CD4-positive, alpha-beta T cell (primary cell): ENCODE measurements around the gene CFAP99. TPM values are rescaled to one million over a fixed set of nuclear protein-coding genes. Genes with fewer than 3 reads are reported as not detected.
A peak's percentile ranks its signal among the peaks of the same experiment; 100 is the strongest.

Experiments
- ATAC-seq: fragments of 200-7000 bp; cut with Tn5 transposase; one replicate; pipeline ENCODE4 v1.10.0; 2022; ENCODE audit warnings: mild to moderate bottlenecking; ENCODE audit not compliant: poor library complexity
- CTCF ChIA-PET: fragments of 350-600 bp; sonication (Branson Sonifier 250); formaldehyde crosslinking; loops from one replicate; lab custom pipeline; 2021; ENCODE audit warnings: antibody characterized with exemption, inconsistent platforms; lab: Charles Lee
- POLR2A ChIA-PET: fragments of 350-600 bp; sonication (Branson Sonifier 250); formaldehyde crosslinking; loops from one replicate; lab custom pipeline; 2021; ENCODE audit warnings: antibody characterized with exemption, inconsistent platforms; lab: Charles Lee
- DNase-seq, 14 experiments: peaks; one replicate each; pipeline ENCODE4 v3.0.0-alpha.2; 2013 to 2020; ENCODE audit warnings: mixed read lengths in 2 of 14
- H3K27ac ChIP-seq, 2 donors: one replicate each; pipeline versions ENCODE4 v1.5.1 to v1.7.0; 2013; ENCODE audit warnings: low read length in 2 of 2, low read depth in 1 of 2, mild to moderate bottlenecking in 1 of 2
- H3K27me3 ChIP-seq, 2 experiments: 1 replicate in 1 of 2; 2 replicates in 1 of 2; pipeline versions ENCODE4 v1.6.1 to v1.7.0; 2013; ENCODE audit warnings: low read length in 2 of 2, control low read depth in 1 of 2, mild to moderate bottlenecking in 1 of 2, moderate library complexity in 1 of 2; ENCODE audit not compliant: insufficient read depth in 2 of 2, control insufficient read depth in 1 of 2
- H3K36me3 ChIP-seq: one replicate; pipeline ENCODE4 v1.6.1; 2013; ENCODE audit warnings: low read length, control low read depth; ENCODE audit not compliant: insufficient read depth
- H3K4me1 ChIP-seq: one replicate; pipeline ENCODE4 v1.6.1; 2013; ENCODE audit warnings: low read length, control low read depth; ENCODE audit not compliant: insufficient read depth
- H3K4me3 ChIP-seq: one replicate; pipeline ENCODE4 v1.5.1; 2013; ENCODE audit warnings: mild to moderate bottlenecking, low read length, moderate library complexity
- H3K9me3 ChIP-seq, 2 experiments: 1 replicate in 1 of 2; 2 replicates in 1 of 2; pipeline versions ENCODE4 v1.6.1 to v1.7.0; 2013; ENCODE audit warnings: low read length in 2 of 2, mild to moderate bottlenecking in 2 of 2, control low read depth in 1 of 2, moderate library complexity in 1 of 2; ENCODE audit not compliant: control insufficient read depth in 1 of 2, insufficient read depth in 1 of 2
- H3K27ac Mint-ChIP-seq: one replicate; pipeline ENCODE4 v1.8.0; 2020; ENCODE audit warnings: mixed read lengths
- H3K27me3 Mint-ChIP-seq: one replicate; pipeline ENCODE4 v1.8.0; 2021; ENCODE audit warnings: mixed read lengths
- H3K36me3 Mint-ChIP-seq: one replicate; pipeline ENCODE4 v1.8.0; 2021; ENCODE audit warnings: low read depth, mixed read lengths
- H3K4me1 Mint-ChIP-seq: one replicate; pipeline ENCODE4 v1.8.0; 2021; ENCODE audit warnings: low read depth, mixed read lengths
- H3K4me3 Mint-ChIP-seq: one replicate; pipeline ENCODE4 v1.8.0; 2020; ENCODE audit warnings: mild to moderate bottlenecking, mixed read lengths
- H3K9me3 Mint-ChIP-seq: one replicate; pipeline ENCODE4 v1.8.0; 2020; ENCODE audit warnings: mixed read lengths
- intact Hi-C, 2 experiments: fragments of 100-400 bp; cut with DNase I in 1 of 2; cut with micrococcal nuclease in 1 of 2; formaldehyde crosslinking; loops; one replicate each; pipeline versions ENCODE4 v1.15.1 to v1.9.0; 2023 to 2025; cut with DNase I, micrococcal nuclease
- total RNA-seq, 174 experiments: library from RNA in 2 of 174; stranded (reverse) in 2 of 174; gene quantifications; one replicate each; pipeline ENCODE4 v1.2.3 and lab custom pipeline; 2021 to 2026
- TF ChIP-seq, protein P1 (sequence below): fragments of 200-600 bp; IDR thresholded peaks from one replicate; pipeline ENCODE4 v1.8.0; 2022; ENCODE audit warnings: antibody characterized with exemption, mild to moderate bottlenecking

CFAP99 gene
- total RNA-seq, 2 experiments from 2014 or later: 0.17 TPM; not detected in 1

DNA sequence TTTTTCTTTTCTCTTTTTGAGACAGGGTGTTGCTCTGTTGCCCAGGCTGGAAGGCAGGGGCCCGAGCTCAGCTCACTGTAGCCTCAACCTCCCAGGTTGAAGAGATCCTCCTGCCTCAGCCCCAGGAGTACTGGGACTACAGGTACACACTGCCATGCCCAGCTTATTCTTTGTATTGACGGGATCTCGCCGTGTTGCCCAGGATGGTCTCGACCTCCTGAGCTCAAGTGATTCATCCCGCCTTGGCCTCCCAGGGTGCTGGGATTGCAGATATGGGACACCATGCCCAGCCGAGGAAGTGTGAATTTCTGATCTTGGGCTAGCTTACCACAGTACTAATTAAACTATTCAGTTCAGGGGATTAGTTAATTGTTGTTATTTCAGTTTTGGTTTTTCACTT lies 89.1 kb downstream of the CFAP99 start:
- intact Hi-C loops: no loop called here
- ChIA-PET POLR2A (interaction anchor here (0.6 to 1.1 kb wide), 3 partner anchors 23 to 39 kb away, joined by 3 read pairs; partner anchors contain the start of gene RNF4), CTCF (no interaction called here)
- ATAC-seq (no peak), DNase-seq (no peak)
- H3K4me1 ChIP-seq: peaks cover 15% of the 10 kb centered on the region
- no peaks in the 10 kb centered on the region for H3K9me3 ChIP-seq
- H3K4me1 Mint-ChIP-seq: peaks cover 19% of the 10 kb centered on the region
- no peak overlapping the region for H3K4me3 Mint-ChIP-seq
- peak overlapping the region; percentile 36 for H3K27ac Mint-ChIP-seq
- no peaks in the 10 kb centered on the region for H3K27me3 Mint-ChIP-seq
- H3K36me3 ChIP-seq: peaks cover 67% of the 10 kb centered on the region
- no peak overlapping the region for H3K27ac ChIP-seq
- H3K9me3 Mint-ChIP-seq: no peaks in the 10 kb centered on the region
- H3K4me3 ChIP-seq: no peak overlapping the region
- peaks cover 75% of the 10 kb centered on the region for H3K36me3 Mint-ChIP-seq
- no peaks in the 10 kb centered on the region for H3K27me3 ChIP-seq
- TF ChIP-seq, protein P1, sequence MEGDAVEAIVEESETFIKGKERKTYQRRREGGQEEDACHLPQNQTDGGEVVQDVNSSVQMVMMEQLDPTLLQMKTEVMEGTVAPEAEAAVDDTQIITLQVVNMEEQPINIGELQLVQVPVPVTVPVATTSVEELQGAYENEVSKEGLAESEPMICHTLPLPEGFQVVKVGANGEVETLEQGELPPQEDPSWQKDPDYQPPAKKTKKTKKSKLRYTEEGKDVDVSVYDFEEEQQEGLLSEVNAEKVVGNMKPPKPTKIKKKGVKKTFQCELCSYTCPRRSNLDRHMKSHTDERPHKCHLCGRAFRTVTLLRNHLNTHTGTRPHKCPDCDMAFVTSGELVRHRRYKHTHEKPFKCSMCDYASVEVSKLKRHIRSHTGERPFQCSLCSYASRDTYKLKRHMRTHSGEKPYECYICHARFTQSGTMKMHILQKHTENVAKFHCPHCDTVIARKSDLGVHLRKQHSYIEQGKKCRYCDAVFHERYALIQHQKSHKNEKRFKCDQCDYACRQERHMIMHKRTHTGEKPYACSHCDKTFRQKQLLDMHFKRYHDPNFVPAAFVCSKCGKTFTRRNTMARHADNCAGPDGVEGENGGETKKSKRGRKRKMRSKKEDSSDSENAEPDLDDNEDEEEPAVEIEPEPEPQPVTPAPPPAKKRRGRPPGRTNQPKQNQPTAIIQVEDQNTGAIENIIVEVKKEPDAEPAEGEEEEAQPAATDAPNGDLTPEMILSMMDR: no peak

DNA sequence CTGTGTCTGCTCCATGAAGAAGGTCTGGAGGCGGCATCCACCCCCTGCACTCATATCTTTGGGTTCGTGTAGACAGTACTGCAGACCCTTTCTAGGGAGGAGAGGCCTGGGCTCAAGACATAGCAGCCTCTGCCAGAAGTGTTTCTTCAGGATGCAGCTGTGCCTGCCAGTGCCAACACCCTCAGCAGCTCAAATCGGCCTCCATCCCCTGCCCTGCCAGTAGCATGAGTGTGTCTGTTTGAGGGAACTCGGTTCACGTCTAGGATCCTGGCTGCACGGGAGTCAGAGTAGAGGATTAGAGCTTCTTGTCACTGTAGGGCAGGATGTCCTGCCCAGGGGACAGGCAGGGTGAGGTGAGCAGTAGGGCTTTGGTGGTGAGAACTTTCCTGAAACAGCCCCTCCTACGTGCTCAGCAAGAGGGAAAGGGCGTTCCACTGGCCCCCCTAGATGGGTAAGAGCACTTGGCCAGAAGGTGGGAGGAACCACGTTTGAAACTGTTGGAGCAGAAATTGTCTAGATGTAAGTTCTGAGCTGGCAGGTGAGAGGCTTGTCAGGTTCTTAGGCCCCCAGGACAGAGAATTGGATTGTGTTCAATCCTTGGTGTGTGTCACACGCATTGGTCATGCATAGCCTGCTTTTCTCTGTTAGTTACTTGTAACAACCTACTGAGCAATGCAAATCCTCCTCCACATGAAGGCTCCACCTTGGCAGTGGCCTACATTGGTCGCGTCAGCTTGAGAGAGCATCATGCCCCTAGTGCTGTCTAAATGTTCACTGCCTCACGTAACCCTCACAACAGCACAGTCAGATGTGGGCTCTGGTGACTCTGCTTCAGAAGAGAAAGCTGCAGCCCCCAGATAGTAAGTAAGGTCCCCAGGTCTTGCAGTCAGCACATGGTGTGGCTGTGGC lies 91.8 kb downstream of the CFAP99 start:
- peaks cover 15% of the 10 kb centered on the region for H3K4me1 ChIP-seq
- ChIA-PET CTCF (no interaction called here), POLR2A (no interaction called here)
- peaks cover 77% of the 10 kb centered on the region for H3K36me3 ChIP-seq
- Mint-ChIP-seq H3K36me3 (peaks cover 84% of the 10 kb centered on the region), H3K4me1 (peaks cover 19% of the 10 kb centered on the region), H3K4me3 (no peak overlapping the region), H3K27me3 (no peaks in the 10 kb centered on the region), H3K27ac (peak overlapping the region; percentile 14), H3K9me3 (no peaks in the 10 kb centered on the region)
- TF ChIP-seq, protein P1: no peak
- no peak overlapping the region for H3K27ac ChIP-seq
- no peak overlapping the region for H3K4me3 ChIP-seq
- DNase-seq (no peak), ATAC-seq (no peak)
- H3K27me3 ChIP-seq: no peaks in the 10 kb centered on the region
- H3K9me3 ChIP-seq: no peaks in the 10 kb centered on the region
- intact Hi-C loops: no loop called here

- Histone ChIP-seq H3K27me3 (no peaks in the 10 kb centered on the region), H3K27ac (no peak overlapping the region), H3K9me3 (no peaks in the 10 kb centered on the region), H3K4me3 (no peak overlapping the region), H3K36me3 (peaks cover 76% of the 10 kb centered on the region), H3K4me1 (peaks cover 15% of the 10 kb centered on the region)
- ATAC-seq (peak; percentile 17), DNase-seq (peak in 1 of 14 experiments; percentile 42)
- Mint-ChIP-seq H3K27ac (peak overlapping the region; percentile 63), H3K9me3 (no peaks in the 10 kb centered on the region), H3K36me3 (peaks cover 82% of the 10 kb centered on the region), H3K27me3 (no peaks in the 10 kb centered on the region), H3K4me3 (no peak overlapping the region), H3K4me1 (peaks cover 12% of the 10 kb centered on the region)
- POLR2A ChIA-PET: no interaction called here
- CTCF ChIA-PET: no interaction called here
- intact Hi-C loops: no loop called here
- TF ChIP-seq, protein P1: no peak
These were observed 92.9 kb downstream of the CFAP99 start for GRCh38 chr4:2511645-2512131.

Other genes starting within 250 kb of the CFAP99 start
- gene HAUS3, start 176.8 kb upstream of the CFAP99 start, total RNA-seq: 100 to 1,000 TPM; 143 to 148 TPM
- gene POLN, start 176.8 kb upstream of the CFAP99 start, total RNA-seq: 1 to 10 TPM; 2.1 to 2.3 TPM
- gene MXD4, start 156.8 kb upstream of the CFAP99 start, total RNA-seq: 100 to 1,000 TPM; 140 to 147 TPM
- gene ZFYVE28, start 310 bp upstream of the CFAP99 start, total RNA-seq: 10 to 100 TPM; 26.2 to 28.0 TPM
- 100 to 1,000 TPM; 106 to 109 TPM for gene RNF4, start 50.2 kb downstream of the CFAP99 start, total RNA-seq
- gene FAM193A, start 117.7 kb downstream of the CFAP99 start, total RNA-seq: 10 to 100 TPM; 28.4 to 30.0 TPM